ENCODE results near the gene INVS. TPM values are rescaled to one million over a fixed set of nuclear protein-coding genes. Genes with fewer than 3 reads are reported as not detected.
A peak's percentile ranks its signal among the peaks of the same experiment; 100 is the strongest.
"Not testable (repeated sequence)": the region's sequence is repeated elsewhere in the genome, so short reads cannot be mapped to it uniquely, and the experiment has no call there.

INVS gene
- polyA plus RNA-seq, 6 donors from 2014 or later, result 1.5 to 14.5 (median 10.0) TPM

DNA sequence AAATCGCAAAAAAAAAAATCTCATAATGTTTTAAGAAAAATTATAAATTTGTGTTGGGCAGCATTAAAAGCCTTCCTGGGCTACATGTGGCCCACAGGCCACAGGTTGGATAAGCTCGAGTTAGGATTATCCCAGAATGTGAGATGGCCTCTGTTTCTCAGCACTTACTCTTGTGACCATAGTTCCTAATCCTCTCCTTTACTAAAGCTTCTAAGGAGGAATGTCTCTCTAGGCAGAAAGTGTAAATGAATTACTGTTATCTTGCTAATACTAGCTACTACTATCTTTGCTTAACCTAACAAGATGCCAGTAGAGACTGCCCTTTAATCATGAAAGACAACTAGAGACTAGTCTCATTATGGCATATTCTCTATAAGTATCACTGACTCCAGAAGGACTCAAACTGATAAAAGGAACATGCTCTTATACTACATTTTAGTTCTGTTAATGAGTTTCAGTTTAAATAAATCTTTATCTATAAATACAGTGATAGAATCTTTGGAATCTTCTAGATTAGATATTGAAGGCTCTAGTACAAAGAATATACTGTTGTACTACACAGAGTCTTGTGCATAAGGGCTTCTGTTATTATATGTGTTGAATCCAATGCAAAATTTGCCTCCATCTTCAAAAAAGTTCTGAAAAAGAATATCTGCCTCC lies 13.8 kb downstream of the INVS start:
- H3K9me3 Mint-ChIP-seq, result no peaks in the 10 kb centered on the region
- H3K4me3 Mint-ChIP-seq, result no peak overlapping the region
- peaks cover 6 to 9% (median 8%) of the 10 kb centered on the region in 3 donors for H3K4me1 Mint-ChIP-seq
- no peaks in the 10 kb centered on the region for H3K27me3 Mint-ChIP-seq
- H3K36me3 Mint-ChIP-seq, result no peaks in the 10 kb centered on the region
- no peak for ATAC-seq (ENCODE audit: low read depth in 2 of 2)
- peak overlapping the region in 3 of 6 donors; percentile 5 to 73 (median 50) for H3K27ac Mint-ChIP-seq
- no peak for DNase-seq

DNA sequence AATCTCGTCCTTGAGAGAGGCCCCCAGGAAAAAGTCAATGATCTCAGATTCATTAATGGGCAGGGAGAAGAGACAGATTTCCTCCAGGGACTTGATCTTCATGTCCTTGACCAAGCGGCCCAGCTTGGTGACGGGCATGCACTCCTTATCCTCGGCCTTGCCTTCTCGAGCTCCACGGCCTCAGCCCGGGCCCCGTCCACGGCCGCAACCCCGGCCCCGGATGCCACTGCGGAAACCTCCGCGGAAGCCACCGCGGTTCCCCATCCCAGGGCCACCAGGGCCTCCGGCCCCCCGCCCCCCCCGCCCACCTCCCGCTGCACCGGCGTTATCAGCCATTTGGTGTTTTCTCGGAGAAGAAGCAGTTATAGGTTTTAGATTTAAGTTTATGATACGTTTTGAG lies 18.3 kb downstream of the INVS start:
- no peak for ATAC-seq (ENCODE audit: low read depth in 2 of 2)
- no peaks in the 10 kb centered on the region for H3K9me3 Mint-ChIP-seq
- H3K4me1 Mint-ChIP-seq, result peaks cover 6 to 16% (median 15%) of the 10 kb centered on the region in 3 donors
- H3K27me3 Mint-ChIP-seq, result no peaks in the 10 kb centered on the region
- H3K4me3 Mint-ChIP-seq, result no peak overlapping the region
- DNase-seq, result no peak
- H3K36me3 Mint-ChIP-seq, result no peaks in the 10 kb centered on the region
- no peak overlapping the region for H3K27ac Mint-ChIP-seq

DNA sequence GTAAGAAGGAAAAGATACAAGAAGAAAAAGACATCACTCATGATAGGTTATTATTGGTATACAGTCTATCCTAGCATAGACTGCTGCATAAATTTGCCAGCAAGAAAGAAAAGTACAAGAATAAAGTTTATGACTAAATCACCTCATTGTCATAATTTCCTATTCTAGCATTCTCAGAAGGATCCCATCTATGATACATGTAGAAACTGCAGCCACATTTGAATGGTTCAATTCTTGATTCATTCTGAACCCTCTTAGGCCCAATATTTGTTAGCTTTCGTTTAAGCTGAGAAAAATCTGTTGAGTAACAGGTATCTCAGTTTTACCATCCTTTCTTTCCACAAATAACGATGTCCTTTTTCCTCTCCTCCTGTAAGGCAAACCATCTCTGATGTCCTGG lies 21.2 kb downstream of the INVS start:
- Mint-ChIP-seq H3K36me3 (no peaks in the 10 kb centered on the region), H3K27me3 (no peaks in the 10 kb centered on the region), H3K27ac (no peak overlapping the region), H3K4me3 (no peak overlapping the region), H3K4me1 (peaks cover 5 to 7% (median 6%) of the 10 kb centered on the region in 3 donors), H3K9me3 (no peaks in the 10 kb centered on the region)
- DNase-seq (no peak), ATAC-seq (ENCODE audit: low read depth in 2 of 2) (no peak)

DNA sequence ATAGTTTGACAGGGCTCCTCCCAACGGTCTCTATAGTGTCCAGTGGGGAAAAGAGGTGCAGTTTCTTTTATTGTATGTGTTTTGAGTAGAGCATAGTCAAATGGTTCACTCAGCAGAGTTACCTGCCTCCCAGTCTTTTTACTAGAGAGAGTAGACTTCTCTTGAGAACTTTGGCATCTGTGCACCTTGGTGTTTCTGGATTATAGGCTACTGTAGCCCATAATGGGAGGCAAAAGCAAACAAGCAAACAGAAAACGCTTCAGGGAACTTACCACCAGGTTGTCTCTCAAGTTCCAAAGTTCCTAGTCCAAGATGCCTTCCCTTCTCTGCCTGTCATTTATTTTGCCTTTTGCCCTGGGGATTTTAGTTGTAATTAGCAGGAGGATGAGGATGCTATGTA lies 26.2 kb downstream of the INVS start:
- ATAC-seq (ENCODE audit: low read depth in 2 of 2), result no peak
- peak overlapping the region in 1 of 6 donors; percentile 97 for H3K27ac Mint-ChIP-seq
- no peak overlapping the region for H3K4me3 Mint-ChIP-seq
- no peaks in the 10 kb centered on the region for H3K27me3 Mint-ChIP-seq
- no peak for DNase-seq
- H3K36me3 Mint-ChIP-seq, result peaks cover 0 to 7% of the 10 kb centered on the region in 2 donors
- H3K4me1 Mint-ChIP-seq, result peaks cover 4 to 6% (median 5%) of the 10 kb centered on the region in 3 donors
- no peaks in the 10 kb centered on the region for H3K9me3 Mint-ChIP-seq

DNA sequence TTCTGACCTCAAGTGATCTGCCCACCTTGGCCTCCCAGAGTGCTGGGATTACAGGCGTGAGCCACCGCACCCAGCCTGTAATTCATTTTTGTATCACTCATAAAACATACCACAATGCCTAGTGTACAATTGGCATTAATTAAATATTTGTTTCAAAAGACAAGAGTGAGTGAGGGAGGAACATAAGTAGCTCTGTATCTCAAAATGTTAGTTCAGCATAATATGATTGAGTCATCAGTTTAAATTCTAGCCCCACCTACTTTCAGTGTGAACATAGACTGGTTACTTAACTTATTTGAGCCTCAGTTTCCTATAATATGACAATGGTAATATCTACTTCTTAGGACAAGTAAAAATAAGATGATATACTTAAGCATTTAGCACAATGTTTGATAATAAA lies 26.9 kb downstream of the INVS start:
- H3K9me3 Mint-ChIP-seq, result no peaks in the 10 kb centered on the region
- H3K36me3 Mint-ChIP-seq, result peaks cover 0 to 7% of the 10 kb centered on the region in 2 donors
- ATAC-seq (ENCODE audit: low read depth in 2 of 2) (no peak), DNase-seq (no peak)
- no peaks in the 10 kb centered on the region for H3K27me3 Mint-ChIP-seq
- H3K4me1 Mint-ChIP-seq, result peaks cover 0 to 5% (median 0%) of the 10 kb centered on the region in 3 donors
- no peak overlapping the region for H3K4me3 Mint-ChIP-seq
- H3K27ac Mint-ChIP-seq, result no peak overlapping the region

DNA sequence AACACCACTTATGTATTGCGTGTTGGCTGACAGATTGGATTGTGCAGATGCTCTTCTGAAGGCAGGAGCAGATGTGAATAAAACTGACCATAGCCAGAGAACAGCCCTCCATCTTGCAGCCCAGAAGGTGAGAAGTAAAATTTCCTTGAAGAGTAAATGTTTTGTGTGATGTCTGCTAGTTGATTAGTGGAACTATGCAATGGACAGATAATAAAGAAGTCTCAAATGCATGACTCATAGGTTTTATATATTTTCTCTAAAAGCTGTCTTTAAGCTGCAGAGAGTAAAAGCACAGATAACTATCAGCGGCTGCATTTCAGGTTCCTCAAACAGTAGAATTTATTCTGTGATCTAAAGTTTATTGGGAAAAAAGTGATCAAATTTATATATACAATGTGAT lies 27.4 kb downstream of the INVS start:
- Mint-ChIP-seq H3K36me3 (peaks cover 0 to 7% of the 10 kb centered on the region in 2 donors), H3K4me3 (no peak overlapping the region), H3K27me3 (no peaks in the 10 kb centered on the region), H3K4me1 (peaks cover 0 to 5% (median 0%) of the 10 kb centered on the region in 3 donors), H3K9me3 (no peaks in the 10 kb centered on the region), H3K27ac (no peak overlapping the region)
- ATAC-seq (ENCODE audit: low read depth in 2 of 2) (no peak), DNase-seq (no peak)

DNA sequence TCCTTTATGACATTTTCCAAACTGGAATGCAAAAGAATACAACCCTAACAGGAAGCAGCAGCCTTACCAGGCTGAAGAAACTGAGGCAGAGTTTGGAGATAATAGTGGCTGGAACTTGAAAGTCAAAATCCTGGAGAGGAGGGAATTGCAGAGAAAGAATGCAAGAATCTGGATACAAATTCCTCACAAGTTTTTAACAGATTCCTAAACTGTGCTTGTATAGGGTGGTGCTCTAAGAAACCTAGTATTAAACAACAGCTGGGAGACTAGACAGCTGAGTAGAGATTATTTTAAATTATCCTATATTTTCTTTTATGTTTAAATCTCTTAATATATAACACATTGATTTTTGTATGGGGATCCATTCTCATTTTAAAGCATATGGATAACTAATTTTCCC lies 30.7 kb downstream of the INVS start:
- Mint-ChIP-seq H3K4me1 (peaks cover 0 to 3% (median 0%) of the 10 kb centered on the region in 3 donors), H3K4me3 (no peak overlapping the region), H3K36me3 (peaks cover 6 to 27% of the 10 kb centered on the region in 2 donors), H3K27me3 (no peaks in the 10 kb centered on the region), H3K9me3 (peaks cover 0 to 1% (median 0%) of the 10 kb centered on the region in 7 donors), H3K27ac (no peak overlapping the region)
- ATAC-seq (ENCODE audit: low read depth in 2 of 2) (no peak), DNase-seq (no peak)

DNA sequence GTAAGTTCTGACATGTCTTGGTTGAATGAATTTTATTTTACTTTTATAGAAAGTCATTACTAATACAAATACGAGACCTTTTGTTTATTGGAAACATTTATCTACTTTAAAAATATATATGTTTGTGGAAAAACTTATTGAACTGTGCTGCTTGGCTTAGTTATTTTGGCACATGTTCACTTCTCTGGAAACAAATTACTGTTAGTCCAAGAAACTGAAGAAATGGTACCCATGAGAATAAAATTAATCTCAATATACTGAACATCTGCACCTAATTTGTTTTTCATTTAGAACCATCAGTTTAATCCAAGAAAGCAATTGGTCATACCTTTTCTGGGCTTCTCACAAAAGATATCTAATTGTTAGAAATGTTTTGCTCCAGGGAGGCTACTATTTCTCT lies 32.2 kb downstream of the INVS start:
- H3K9me3 Mint-ChIP-seq, result peaks cover 0 to 1% (median 0%) of the 10 kb centered on the region in 7 donors
- no peak overlapping the region for H3K27ac Mint-ChIP-seq
- no peak for ATAC-seq (ENCODE audit: low read depth in 2 of 2)
- no peak for DNase-seq
- H3K27me3 Mint-ChIP-seq, result no peaks in the 10 kb centered on the region
- H3K4me1 Mint-ChIP-seq, result peaks cover 0 to 3% (median under 1%) of the 10 kb centered on the region in 3 donors
- H3K36me3 Mint-ChIP-seq, result peaks cover 6 to 27% of the 10 kb centered on the region in 2 donors
- H3K4me3 Mint-ChIP-seq, result no peak overlapping the region

DNA sequence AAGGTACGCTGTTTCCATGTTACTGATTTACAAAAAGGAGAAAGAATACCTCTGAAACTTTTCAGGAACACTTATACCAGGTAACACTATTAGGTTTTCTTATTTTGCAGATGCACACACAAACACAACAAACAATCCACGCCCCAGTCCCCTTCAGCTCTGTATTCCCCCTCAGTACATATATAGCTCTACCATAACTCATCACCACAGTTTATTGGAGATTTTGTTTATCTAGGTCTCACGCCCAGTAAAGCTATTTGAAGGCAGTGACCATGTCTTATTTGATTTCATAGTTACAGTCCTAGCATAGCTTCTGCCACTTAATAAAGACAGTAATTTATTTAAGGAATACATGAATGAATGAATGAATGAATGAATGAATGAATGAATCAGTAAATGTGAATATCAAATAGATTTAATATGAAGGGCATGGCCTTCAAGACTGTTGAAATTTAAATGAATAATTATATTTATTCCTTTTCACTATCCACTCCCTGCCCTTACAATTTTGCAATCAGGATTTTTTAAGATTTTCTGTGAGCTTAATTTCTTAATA lies 32.9 kb downstream of the INVS start:
- H3K4me3 Mint-ChIP-seq, result no peak overlapping the region
- no peak for DNase-seq
- H3K36me3 Mint-ChIP-seq, result peaks cover 6 to 27% of the 10 kb centered on the region in 2 donors
- no peak overlapping the region for H3K27ac Mint-ChIP-seq
- ATAC-seq (ENCODE audit: low read depth in 2 of 2), result no peak
- H3K4me1 Mint-ChIP-seq, result peaks cover 4 to 8% (median 7%) of the 10 kb centered on the region in 3 donors
- no peaks in the 10 kb centered on the region for H3K27me3 Mint-ChIP-seq
- peaks cover 0 to 1% (median 0%) of the 10 kb centered on the region in 7 donors for H3K9me3 Mint-ChIP-seq

DNA sequence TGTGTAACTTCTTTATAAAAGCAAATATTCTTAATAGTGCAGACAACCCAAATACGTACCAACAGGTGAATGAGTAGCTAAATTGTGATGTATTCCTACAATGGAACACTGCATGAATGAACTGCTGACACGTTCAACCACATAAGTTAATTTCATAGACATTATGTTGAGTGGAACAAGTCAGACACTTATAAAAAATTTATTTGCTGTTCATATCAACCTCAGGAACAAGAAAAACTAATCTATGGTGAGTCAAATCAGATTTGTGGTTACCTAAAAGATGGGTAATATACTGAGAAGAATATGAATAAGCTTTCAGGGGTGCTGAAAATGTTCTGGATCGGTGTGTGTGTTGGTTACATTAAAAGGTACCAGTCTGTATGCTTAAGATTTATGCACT lies 35.7 kb downstream of the INVS start:
- Mint-ChIP-seq H3K9me3 (peaks cover 0 to 1% (median 0%) of the 10 kb centered on the region in 7 donors), H3K36me3 (peaks cover 6 to 25% of the 10 kb centered on the region in 2 donors), H3K27me3 (no peaks in the 10 kb centered on the region), H3K27ac (no peak overlapping the region), H3K4me1 (peaks cover 4 to 10% (median 9%) of the 10 kb centered on the region in 3 donors), H3K4me3 (no peak overlapping the region)
- DNase-seq (no peak), ATAC-seq (ENCODE audit: low read depth in 2 of 2) (no peak)

DNA sequence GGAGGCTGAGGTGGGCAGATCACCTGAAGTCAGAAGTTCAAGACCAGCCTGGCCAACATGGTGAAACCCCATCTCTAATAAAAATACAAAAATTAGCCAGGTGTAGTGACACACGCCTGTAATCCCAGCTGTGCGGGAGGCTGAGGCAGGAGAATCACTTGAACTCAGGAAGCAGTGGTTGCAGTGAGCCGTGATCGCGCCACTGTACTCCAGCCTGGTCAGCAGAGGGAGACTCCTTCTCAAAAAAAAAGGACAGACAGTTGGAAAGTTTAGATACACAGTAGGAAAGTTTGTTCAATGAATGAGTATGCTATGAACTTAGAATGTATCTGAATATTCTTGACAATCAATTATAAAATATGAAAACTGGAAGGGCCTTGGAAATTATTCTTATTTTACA lies 37.8 kb downstream of the INVS start:
- ATAC-seq (ENCODE audit: low read depth in 2 of 2); H3K9me3 Mint-ChIP-seq; DNase-seq; H3K27me3 Mint-ChIP-seq; H3K4me3 Mint-ChIP-seq: not testable (repeated sequence)
- Mint-ChIP-seq H3K4me1 (peaks cover 4 to 10% (median 9%) of the 10 kb centered on the region in 3 donors), H3K27ac (peak overlapping the region in 2 of 6 donors; percentile 15 to 73), H3K36me3 (peaks cover 6 to 26% of the 10 kb centered on the region in 2 donors)

DNA sequence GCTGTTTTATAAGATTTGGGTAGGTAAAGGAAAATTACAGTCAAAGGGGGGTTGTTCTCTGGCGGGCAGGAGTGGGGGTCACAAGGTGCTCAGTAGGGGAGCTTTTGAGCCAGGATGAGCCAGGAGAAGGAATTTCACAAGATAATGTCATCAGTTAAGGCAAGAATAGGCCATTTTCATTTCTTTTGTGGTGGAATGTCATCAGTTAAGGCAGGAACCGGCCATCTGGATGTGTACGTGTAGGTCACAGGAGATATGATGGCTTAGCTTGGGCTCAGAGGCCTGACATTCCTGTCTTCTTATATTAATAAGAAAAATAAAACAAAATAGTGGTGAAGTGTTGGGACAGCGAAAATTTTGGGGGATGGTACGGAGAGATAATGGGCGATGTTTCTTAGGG lies 41.3 kb downstream of the INVS start:
- DNase-seq; H3K4me3 Mint-ChIP-seq; H3K36me3 Mint-ChIP-seq; H3K27me3 Mint-ChIP-seq; H3K9me3 Mint-ChIP-seq; H3K27ac Mint-ChIP-seq; ATAC-seq (ENCODE audit: low read depth in 2 of 2): not testable (repeated sequence)
- H3K4me1 Mint-ChIP-seq, result peaks cover 7 to 22% (median 15%) of the 10 kb centered on the region in 3 donors

DNA sequence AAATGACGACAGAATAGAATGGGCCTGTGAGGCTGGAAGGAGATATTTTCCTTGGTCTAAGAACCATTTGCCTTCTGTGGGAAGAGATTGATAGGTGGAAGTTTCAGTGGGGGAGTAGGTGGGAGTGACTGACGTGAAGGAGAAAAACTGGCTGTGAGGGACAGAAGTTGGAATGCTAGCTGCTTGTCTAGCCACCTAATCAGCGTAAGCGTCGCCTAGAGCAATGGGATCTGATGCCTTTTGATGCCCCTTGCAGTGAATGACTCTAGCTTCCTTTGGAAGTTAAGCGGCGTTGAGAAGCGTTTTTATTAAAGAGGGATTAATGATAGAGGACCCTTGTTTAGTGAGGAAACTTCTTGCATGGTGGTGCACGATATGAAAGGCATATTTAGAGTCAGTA lies 42.8 kb downstream of the INVS start:
- not testable (repeated sequence) for H3K4me3 Mint-ChIP-seq; H3K27me3 Mint-ChIP-seq; ATAC-seq (ENCODE audit: low read depth in 2 of 2); H3K27ac Mint-ChIP-seq; H3K9me3 Mint-ChIP-seq; DNase-seq
- Mint-ChIP-seq H3K36me3 (peaks cover 9 to 11% of the 10 kb centered on the region in 2 donors), H3K4me1 (peaks cover 3 to 23% (median 19%) of the 10 kb centered on the region in 3 donors)
